B cell (primary cell): ENCODE measurements around the gene GRHPR.

Source experiments
- EZH2 ChIP-seq: IDR thresholded peaks from 2 replicates; pipeline ENCODE4 v1.6.1; 2012; ENCODE audit warnings: borderline replicate concordance, low read depth, mild to moderate bottlenecking, moderate library complexity, low read length; ENCODE audit not compliant: insufficient read depth, poor library complexity, severe bottlenecking
- TF ChIP-seq, protein P1 (sequence below): fragments of 200-600 bp; IDR thresholded peaks from one replicate; pipeline ENCODE4 v1.8.0; 2022; ENCODE audit warnings: antibody characterized with exemption, mild to moderate bottlenecking

GRCh38 chr9:37412431-37413151, 9.9 kb upstream of the GRHPR start:
- TF ChIP-seq, protein P1, sequence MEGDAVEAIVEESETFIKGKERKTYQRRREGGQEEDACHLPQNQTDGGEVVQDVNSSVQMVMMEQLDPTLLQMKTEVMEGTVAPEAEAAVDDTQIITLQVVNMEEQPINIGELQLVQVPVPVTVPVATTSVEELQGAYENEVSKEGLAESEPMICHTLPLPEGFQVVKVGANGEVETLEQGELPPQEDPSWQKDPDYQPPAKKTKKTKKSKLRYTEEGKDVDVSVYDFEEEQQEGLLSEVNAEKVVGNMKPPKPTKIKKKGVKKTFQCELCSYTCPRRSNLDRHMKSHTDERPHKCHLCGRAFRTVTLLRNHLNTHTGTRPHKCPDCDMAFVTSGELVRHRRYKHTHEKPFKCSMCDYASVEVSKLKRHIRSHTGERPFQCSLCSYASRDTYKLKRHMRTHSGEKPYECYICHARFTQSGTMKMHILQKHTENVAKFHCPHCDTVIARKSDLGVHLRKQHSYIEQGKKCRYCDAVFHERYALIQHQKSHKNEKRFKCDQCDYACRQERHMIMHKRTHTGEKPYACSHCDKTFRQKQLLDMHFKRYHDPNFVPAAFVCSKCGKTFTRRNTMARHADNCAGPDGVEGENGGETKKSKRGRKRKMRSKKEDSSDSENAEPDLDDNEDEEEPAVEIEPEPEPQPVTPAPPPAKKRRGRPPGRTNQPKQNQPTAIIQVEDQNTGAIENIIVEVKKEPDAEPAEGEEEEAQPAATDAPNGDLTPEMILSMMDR, result no peak
- TF ChIP-seq EZH2, result no peak
